GM19328 (cell line): ENCODE results near the gene APP.
"Not testable (repeated sequence)": the region's sequence is repeated elsewhere in the genome, so short reads cannot be mapped to it uniquely, and the experiment has no call there.

Experiments
- ATAC-seq: cut with Tn5 transposase; IDR thresholded peaks from one replicate; pipeline ENCODE4 v1.9.1; 2021; ENCODE audit warnings: mild to moderate bottlenecking, moderate library complexity; ENCODE audit not compliant: unreplicated experiment

Gene APP

DNA sequence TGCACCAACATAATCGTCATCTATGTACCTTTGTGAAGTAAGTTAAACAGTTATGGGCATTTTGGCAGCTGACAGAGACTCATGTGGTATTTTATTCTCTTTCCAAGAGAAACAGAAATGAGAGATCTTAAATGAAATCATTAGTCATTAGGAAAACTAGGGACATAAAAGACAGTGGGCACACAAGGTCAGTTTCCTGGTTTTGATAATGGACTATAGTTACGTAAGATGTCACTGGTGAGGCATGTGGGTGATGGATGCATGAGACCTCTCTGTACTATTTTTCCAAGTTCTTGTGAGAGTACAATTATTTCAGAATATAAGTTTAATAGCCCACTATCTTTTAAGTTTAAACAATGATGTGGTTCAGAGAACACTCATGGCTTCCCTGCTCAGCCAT is 216.9 kb downstream of the APP start:
- no peak for ATAC-seq

DNA sequence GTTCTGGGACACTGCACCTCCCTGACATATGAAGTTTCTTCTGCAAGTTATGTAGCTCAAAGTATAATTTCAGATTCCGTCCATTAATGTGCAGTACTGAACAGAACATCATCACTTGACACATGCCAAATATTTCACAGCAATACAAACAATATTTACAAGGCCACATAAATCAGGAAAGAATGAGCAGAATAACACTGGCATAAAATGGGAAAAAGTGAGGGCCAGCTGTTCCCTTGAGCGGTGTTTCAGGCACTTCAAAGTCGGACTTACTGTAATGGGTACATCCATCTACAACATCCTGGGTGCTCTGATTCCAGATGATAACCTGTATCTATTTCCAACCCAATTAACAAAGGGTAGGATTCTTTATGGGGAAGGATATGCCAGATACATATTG is 217.4 kb downstream of the APP start:
- no peak for ATAC-seq

DNA sequence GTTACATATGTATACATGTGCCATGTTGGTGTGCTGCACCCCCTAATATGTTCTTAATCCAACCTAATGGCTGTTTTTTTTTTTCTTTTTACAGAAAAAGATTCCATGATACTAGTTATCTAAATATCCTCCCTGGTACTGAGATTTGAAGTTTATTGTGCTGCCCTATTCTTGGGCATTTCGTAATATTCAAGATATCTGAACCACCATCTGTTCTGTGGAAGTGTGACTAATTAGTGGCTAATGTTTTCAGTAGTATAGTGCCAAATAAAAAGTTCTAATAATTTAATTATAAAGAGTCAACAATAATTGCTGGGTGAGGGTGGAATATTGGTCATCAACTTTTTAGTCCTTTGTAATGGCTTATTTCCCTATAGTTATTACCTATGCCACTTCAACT is 218.3 kb downstream of the APP start:
- ATAC-seq: no peak

DNA sequence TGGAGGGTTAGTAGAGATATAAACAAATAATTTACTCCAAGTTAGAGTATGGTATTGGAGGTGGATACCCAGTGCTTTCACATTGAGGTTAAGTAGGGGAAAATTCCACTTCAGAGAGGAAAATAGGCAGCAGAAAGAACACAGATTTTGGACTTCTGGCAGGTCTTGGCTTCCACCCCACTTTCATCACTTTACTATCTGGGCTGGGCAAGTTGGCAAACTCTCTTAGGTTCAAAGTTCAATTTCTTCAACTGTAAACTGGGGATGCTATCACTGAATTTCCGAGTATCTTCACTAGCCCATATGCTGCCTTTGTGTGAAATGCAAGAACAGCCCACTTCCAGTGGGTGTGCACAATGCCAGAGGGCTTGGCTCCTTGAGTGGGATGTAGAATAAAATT is 220.9 kb downstream of the APP start:
- ATAC-seq: no peak

DNA sequence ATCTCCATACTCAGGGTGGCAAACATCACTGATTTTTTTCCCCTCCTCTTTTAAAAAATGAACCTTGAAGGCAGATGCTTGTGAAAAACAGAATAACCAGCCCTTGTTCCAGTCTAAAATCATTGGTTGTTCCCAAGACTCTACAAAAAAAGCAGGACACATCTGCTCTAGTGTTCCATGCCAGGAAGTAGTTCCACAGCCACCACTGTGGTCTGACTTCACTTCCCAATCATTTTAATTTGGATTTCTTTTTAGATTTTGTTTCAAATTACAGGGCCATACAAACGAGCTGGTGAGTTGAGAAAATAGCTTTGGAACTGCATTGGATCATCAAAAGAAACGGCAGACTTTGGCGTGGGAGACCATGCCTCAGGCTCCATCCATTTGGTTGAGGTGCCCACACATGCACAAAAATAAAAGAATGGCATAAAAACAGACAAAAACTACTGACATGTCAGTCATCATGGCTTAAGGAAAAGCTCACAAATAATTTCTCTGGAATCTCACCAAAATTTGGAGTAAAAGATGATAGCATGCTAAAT is 225.8 kb downstream of the APP start:
- ATAC-seq: no peak

DNA sequence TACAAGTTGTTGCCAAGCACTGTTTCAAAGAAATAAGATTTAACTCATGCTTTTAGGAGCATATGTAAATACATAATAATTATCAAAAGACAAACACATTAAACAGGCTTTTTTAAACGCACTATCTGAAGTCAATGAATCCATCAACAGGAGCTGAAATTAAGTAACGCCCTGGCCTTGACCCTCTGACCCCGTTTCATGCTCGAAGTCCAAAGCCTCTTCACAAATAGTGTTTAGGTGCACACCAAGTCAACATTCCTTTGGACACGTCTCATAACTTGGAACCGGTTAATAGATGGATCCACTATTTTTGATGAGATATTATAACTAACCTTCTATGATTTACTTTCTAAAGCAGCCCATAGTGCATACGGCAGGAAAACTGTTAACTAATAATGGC is 226.5 kb downstream of the APP start:
- no peak for ATAC-seq

DNA sequence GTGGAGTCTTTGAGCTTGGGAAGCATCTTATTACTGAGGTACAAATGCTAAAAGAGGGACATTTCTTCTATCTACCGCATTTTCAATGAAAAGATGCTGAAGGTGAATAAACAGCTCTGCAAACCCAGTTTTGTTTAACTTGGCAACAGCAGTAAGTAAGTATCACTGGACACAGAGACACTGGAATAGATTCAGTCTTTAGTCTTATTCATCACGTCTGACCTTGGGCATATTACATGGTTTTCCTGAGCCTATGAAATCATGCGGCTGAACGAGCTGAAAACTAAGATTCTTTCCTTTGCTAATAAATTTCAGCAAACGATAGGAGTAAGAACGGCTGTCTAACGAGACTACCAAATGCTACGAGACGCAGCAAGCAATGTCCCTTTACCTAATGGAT is 228.4 kb downstream of the APP start:
- no peak for ATAC-seq

DNA sequence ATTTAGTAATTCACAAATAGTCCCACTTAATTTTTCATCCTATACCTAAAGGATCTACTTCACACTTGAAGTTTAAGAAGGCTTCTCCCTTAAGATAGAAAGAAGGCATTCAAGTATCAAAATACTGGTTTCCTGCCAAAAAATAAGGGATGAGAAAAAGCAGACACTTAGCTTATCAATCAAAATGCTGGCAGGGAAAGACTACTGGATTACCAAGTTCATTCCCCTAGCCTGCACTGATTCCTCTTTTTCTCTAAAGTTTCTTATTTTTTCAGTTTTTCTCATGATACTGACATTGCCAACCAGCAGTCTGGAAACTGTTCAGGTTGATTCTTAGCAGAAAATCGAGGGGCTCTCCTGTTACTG is 231.2 kb downstream of the APP start:
- ATAC-seq: no peak

DNA sequence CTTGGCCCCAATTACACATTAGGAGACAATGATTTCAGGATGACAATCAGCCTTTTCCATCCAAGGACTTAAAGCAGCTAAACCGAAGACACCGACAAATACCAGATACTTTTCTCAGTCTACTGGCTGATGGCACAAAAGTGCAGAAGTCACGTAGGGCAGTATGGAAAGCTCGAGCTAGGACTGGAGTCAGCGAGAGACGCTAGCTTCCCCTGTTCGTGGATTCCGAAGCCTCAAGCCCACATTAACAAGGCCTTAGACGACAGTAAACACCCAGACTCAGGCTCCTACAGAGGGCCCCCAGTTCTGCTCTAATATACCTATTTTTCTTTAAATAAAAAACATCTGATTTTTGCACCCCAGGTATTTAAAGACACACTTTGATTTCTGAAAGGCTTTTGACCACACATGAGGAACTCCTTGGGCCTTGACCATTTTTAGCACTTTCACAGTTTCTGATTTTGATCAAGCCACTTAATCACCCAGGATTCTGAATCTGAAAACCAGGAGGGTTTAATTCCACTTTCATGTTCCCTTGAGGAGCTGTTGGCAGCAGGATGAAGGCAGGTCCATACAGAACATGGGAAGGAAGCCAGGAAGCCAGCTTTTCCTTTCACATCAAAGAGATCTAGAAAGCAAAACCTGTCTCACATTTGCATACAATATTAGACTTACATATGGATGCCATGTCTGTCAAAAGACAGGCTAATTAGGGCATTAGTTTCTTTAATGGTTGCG is 231.7 kb downstream of the APP start:
- ATAC-seq: no peak

DNA sequence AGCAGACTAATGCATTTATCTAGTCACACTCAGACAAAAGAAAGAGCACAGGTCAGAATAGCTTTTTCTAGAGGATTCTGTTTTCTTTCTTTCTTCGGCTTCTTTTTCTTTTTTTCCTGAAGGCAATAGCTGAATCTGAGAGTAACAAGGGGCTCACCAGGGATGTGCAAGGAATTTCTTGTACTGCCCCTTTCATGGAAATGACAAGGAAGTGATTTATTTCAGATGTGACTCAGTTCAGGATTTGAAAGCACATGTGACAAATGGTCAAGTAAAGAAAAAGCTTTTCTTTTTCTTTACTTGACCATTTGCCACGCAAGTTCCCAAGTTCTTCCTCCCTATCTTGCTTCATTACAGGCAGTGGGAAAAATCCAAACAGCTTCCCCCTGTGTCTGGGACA is 233.8 kb downstream of the APP start:
- no peak for ATAC-seq

DNA sequence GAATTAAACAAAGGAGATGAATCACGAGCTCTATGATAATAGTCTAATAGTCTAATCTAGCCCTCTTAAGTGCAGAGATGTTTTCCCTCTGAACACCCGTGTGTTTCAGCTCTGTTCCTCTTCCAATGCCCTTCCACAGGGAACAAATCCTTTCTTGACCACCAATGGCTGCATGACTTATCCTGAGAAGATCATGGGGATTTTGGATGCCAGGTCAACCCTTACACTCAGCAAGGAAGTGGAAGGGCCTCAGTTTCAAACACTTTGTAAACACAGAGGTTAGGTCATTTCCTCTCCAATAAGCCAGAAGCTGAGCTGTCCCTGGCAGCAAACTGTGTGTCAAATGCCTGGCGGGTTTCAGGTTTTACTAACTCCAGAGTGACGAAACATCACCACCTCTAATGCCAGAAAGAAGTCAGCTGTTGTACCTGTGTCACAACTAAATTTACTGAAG is 235.8 kb downstream of the APP start:
- no peak for ATAC-seq

DNA sequence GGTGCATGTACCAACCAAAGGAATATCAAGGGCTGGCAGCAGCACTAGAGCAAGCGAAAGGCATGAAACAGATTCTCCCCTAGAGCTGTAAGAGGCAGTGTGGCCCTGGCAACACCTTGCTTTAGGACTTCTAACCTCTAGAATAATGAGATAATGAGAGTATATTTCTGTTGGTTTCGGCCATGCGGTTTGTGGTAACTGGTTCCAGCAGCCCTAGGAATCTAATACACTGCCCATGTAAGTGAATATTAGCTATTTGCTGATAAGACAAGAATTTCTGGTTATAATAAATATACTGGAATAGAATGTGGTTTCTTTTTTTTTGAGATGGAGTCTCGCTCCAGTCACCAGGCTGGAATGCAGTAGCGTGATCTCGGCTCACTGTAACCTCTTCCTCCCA is 236.4 kb downstream of the APP start:
- ATAC-seq: no peak

DNA sequence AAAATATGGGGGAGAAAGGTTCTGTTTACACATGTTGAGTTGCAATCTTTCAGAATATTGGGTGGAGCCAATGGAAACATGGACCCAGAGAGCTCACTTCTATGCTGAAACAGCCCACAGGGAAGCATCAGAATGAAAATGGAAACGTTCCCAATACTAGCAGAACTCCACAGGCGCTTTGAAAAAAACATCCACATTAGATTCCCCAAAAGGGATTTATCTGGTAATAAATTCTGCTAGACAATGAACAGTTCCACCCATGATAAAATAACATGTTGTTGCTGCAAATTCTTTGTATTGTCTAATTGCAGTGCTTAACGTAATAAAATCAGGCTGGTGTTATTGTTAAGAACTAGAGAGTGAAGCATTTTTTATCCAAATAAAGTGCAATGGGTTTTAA is 238.8 kb downstream of the APP start:
- no peak for ATAC-seq

DNA sequence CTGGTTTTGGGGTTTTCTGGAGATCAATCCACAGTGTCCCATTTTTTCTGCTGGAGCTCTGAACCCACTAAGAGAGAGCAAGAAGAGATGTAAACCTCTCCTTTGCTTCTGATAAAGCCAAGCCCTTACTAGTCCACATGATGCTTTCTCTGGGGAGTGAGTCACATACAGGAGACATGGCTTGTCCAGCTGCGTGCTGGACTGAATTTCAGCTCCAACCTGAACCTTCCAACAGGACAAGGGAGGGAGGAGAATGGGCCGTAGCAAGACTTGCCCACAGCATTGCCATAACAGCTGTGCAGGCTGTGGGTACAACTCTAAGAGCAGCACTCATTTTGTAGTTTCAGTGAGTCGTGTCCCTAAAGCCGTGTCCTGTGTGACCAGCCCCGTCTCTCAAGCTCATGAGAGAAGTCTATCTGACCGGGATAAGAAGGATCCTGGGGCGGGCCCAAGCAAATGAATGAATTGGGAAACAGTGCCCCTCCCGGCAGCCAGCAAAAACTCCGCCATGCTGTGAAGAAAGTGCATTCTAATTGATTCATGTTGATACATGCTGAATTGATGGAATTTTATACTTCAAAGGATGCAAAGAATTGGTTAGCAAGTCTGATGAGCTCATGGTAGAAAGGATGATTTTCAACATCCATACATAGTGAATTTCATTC is 240.6 kb downstream of the APP start:
- no peak for ATAC-seq

DNA sequence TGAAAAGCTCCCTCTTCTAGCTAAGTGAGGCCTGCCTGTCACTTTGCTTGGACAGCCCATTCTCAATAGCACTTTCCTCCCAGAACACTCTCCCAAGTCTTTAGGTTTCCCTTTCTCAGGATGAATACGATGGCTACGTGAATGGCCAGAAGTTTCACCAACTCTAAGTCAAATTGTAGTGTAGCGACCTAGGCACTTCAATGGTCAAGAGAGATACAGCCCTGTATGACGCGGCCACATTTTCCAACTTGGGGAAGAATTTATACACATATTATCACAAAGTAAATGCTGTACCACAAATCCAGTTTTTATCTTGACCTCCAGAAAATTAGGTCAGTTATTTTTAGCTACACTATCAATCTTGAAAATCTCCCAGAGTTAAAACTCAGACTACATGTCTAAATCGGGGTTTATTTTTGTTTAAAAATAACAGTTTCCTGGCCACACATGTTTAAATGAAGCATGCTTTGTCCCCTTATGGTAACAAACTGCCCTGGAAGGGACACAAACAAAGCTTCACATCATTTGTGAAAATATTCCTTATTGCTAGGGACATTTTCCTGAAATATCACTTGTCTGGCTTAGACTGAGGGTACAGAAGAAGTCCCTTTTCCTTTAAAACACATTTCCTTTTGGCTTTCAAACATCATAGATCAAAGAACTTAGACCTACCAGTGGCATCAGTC is 243.2 kb downstream of the APP start:
- ATAC-seq: no peak

DNA sequence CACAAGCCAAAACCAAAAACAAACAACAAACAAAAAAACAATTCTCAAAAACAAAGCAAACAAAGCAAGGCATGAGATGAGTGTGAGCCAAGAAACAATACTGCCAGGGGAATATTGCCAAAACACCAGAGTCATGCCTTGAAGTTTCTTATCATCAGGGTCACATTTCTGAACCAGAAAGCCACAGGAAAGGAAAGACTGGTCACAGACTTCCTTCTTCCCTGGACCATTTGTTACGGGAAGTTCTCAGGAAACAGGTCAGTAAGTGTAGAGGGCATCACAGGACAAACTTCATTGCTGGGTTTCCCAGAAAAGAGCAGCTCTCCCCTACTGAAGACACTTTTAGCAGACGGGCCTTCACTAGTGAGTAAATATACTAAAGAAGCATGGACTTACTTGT is 244.6 kb downstream of the APP start:
- no peak for ATAC-seq

DNA sequence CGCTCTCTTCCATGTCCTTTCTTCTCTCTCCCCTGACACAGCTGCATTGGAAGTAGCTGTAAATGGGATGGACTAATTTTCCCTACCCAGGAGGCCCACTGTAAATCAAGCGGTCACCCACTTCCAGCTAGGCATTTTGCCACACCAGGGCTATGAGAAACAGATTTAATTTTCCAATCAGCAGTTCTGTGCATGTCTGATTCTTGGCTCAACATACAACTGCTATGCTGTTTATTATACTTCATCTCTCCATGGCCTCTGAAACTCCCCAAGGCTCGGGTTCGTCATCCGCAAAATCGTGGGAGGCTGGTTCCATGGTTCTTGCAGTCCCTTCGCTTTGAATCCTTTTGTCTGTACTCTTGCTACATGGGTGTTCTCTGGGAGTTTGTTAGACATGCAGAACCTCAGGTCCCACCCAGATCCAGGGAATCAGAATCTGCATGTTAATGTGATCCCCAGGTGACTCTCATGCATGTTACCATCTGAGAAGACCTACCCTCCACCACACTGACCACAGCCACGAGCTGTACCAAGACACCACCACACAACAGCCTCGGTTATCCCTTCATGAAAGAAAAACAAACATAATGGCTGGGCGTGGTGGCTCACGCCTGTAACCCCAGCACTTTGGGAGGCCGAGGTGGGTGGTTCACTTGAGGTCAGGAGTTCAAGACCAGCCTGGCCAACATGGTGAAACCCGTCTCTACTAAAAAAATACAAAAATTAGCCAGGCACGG is 245.3 kb downstream of the APP start:
- no peak for ATAC-seq

DNA sequence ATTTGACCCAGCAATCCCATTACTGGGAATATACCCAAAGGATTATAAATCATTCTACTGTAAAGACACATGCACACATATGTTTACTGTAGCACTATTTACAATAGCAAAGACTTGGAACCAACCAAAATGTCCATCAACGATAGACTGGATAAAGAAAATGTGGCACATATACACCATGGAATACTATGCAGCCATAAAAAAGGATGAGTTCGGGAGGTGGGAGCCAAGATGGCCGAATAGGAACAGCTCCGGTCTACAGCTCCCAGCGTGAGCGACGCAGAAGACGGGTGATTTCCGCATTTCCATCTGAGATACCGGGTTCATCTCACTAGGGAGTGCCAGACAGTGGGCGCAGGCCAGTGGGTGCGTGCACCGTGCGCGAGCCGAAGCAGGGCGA is 252.4 kb downstream of the APP start:
- not testable (repeated sequence) for ATAC-seq

DNA sequence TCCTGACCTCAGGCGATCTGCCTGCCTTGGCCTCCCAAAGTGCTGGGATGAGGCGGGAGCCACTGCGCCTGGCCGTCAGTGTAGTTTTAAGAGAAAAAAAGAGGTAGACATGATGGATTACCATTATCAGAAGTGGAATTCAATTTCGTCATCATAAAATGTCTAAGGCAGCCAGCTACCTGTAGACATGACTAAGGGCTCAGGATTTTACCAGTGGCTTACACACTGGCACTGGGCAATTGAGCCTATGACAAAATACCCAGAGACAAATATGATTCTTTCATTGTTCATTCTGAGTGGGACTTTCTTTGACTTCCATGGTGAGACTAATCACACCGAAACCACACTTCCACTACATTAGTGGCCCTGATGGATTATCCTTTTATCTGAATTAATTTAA is 254.3 kb downstream of the APP start:
- no peak for ATAC-seq

DNA sequence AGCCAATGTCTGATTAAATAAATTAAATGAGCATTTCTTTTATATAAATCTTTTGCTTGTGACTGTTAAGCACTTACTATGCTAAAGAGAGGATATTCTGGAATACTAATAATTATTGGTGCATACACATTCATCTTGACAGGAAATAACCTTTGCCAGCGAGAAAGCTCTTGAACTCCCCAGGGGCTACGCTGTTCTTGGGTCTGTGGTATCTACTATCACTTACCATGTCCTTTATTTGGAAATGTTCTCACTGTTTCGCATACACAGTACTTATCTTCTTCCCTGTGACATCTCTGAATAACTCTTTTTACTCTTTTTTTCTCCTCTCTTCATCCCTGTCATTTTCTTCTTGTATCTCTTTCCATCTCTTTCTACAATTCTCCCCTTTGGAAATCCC is 257.1 kb downstream of the APP start:
- no peak for ATAC-seq

DNA sequence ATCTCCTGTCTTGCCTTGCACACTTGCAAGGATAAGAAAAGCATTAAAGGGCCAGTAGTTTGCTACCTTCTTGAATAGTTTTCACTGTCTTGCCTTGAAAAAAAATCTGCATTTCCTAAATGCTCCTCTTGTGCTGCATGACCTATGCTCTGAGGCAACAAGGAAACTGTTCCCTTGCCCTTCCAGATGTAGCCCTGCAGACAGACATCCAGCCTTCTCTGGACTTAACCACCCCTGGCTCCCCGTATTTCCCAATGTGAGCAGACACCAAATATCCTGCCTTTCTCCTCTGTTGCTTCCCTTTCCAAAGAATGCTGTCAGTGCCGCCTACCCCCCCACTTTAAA is 258.2 kb downstream of the APP start:
- ATAC-seq: no peak
